Rectal smooth muscle tissue (tissue), 1 donor: ENCODE results near the gene GALNS.

Experiments
- H3K27ac ChIP-seq: one replicate; pipeline ENCODE4 v1.7.0; 2013; ENCODE audit warnings: low read depth, low read length, inconsistent platforms
- H3K27me3 ChIP-seq: one replicate; pipeline ENCODE4 v1.7.0; 2013; ENCODE audit warnings: low read length; ENCODE audit not compliant: control insufficient read depth, insufficient read depth
- H3K36me3 ChIP-seq: one replicate; pipeline ENCODE4 v1.7.0; 2013; ENCODE audit warnings: low read length; ENCODE audit not compliant: control insufficient read depth, insufficient read depth
- H3K4me1 ChIP-seq: one replicate; pipeline ENCODE4 v1.7.0; 2013; ENCODE audit warnings: low read length; ENCODE audit not compliant: control insufficient read depth, insufficient read depth
- H3K4me3 ChIP-seq: one replicate; pipeline ENCODE4 v1.7.0; 2013; ENCODE audit warnings: low read length
- H3K9ac ChIP-seq: one replicate; pipeline ENCODE4 v1.7.0; 2013; ENCODE audit warnings: low read length

Gene GALNS

GRCh38 chr16:88842308-88842756 is 14.4 kb downstream of the GALNS start:
- Histone ChIP-seq H3K27me3 (no peaks in the 10 kb centered on the region), H3K27ac (no peak overlapping the region), H3K9ac (no peak overlapping the region), H3K36me3 (peaks cover 9% of the 10 kb centered on the region), H3K4me3 (no peak overlapping the region), H3K4me1 (no peaks in the 10 kb centered on the region)

GRCh38 chr16:88841521-88842307 is 15.0 kb downstream of the GALNS start:
- H3K4me1 ChIP-seq, result no peaks in the 10 kb centered on the region
- no peak overlapping the region for H3K9ac ChIP-seq
- H3K27ac ChIP-seq, result no peak overlapping the region
- peaks cover 9% of the 10 kb centered on the region for H3K36me3 ChIP-seq
- H3K4me3 ChIP-seq, result no peak overlapping the region
- H3K27me3 ChIP-seq, result no peaks in the 10 kb centered on the region

GRCh38 chr16:88840600-88841215 is 16.0 kb downstream of the GALNS start:
- Histone ChIP-seq H3K4me1 (no peaks in the 10 kb centered on the region), H3K36me3 (peaks cover 9% of the 10 kb centered on the region), H3K27ac (no peak overlapping the region), H3K9ac (no peak overlapping the region), H3K27me3 (no peaks in the 10 kb centered on the region), H3K4me3 (no peak overlapping the region)

- Histone ChIP-seq H3K4me1 (no peaks in the 10 kb centered on the region), H3K36me3 (peaks cover 13% of the 10 kb centered on the region), H3K27me3 (no peaks in the 10 kb centered on the region), H3K27ac (no peak overlapping the region), H3K4me3 (no peak overlapping the region), H3K9ac (no peak overlapping the region)
Measured at GRCh38 chr16:88839745-88840599, 16.8 kb downstream of the GALNS start.

- Histone ChIP-seq H3K4me3 (no peak overlapping the region), H3K9ac (no peak overlapping the region), H3K27me3 (no peaks in the 10 kb centered on the region), H3K27ac (no peak overlapping the region), H3K36me3 (peaks cover 15% of the 10 kb centered on the region), H3K4me1 (no peaks in the 10 kb centered on the region)
Measured at GRCh38 chr16:88839026-88839529, 17.7 kb downstream of the GALNS start.

- Histone ChIP-seq H3K4me3 (no peak overlapping the region), H3K4me1 (no peaks in the 10 kb centered on the region), H3K27me3 (no peaks in the 10 kb centered on the region), H3K9ac (no peak overlapping the region), H3K36me3 (peaks cover 15% of the 10 kb centered on the region), H3K27ac (no peak overlapping the region)
Measured at GRCh38 chr16:88838566-88838965, 18.2 kb downstream of the GALNS start.

- Histone ChIP-seq H3K27me3 (no peaks in the 10 kb centered on the region), H3K4me1 (no peaks in the 10 kb centered on the region), H3K27ac (no peak overlapping the region), H3K4me3 (no peak overlapping the region), H3K36me3 (peaks cover 15% of the 10 kb centered on the region), H3K9ac (no peak overlapping the region)
Measured at GRCh38 chr16:88837806-88838205, 18.9 kb downstream of the GALNS start.

- Histone ChIP-seq H3K9ac (no peak overlapping the region), H3K27ac (no peak overlapping the region), H3K36me3 (peaks cover 15% of the 10 kb centered on the region), H3K4me1 (no peaks in the 10 kb centered on the region), H3K27me3 (no peaks in the 10 kb centered on the region), H3K4me3 (no peak overlapping the region)
Measured at GRCh38 chr16:88836791-88837190, 20.0 kb downstream of the GALNS start.

GRCh38 chr16:88835818-88836217 is 20.9 kb downstream of the GALNS start:
- no peak overlapping the region for H3K9ac ChIP-seq
- no peaks in the 10 kb centered on the region for H3K4me1 ChIP-seq
- no peak overlapping the region for H3K27ac ChIP-seq
- H3K4me3 ChIP-seq, result no peak overlapping the region
- H3K27me3 ChIP-seq, result no peaks in the 10 kb centered on the region
- peaks cover 15% of the 10 kb centered on the region for H3K36me3 ChIP-seq

GRCh38 chr16:88835383-88835782 is 21.4 kb downstream of the GALNS start:
- H3K9ac ChIP-seq, result no peak overlapping the region
- H3K36me3 ChIP-seq, result peaks cover 12% of the 10 kb centered on the region

GRCh38 chr16:88834670-88835069 is 22.1 kb downstream of the GALNS start:
- Histone ChIP-seq H3K9ac (no peak overlapping the region), H3K36me3 (peaks cover 11% of the 10 kb centered on the region), H3K27ac (no peak overlapping the region), H3K4me1 (no peaks in the 10 kb centered on the region), H3K27me3 (no peaks in the 10 kb centered on the region), H3K4me3 (no peak overlapping the region)

More at GRCh38 chr16:88835383-88835782, 21.4 kb downstream of the GALNS start:
- Histone ChIP-seq H3K4me3 (no peak overlapping the region), H3K27ac (no peak overlapping the region), H3K4me1 (no peaks in the 10 kb centered on the region), H3K27me3 (no peaks in the 10 kb centered on the region)

GRCh38 chr16:88833086-88833485 is 23.7 kb downstream of the GALNS start:
- no peak overlapping the region for H3K9ac ChIP-seq
- no peak overlapping the region for H3K4me3 ChIP-seq
- H3K27ac ChIP-seq, result no peak overlapping the region
- H3K36me3 ChIP-seq, result peaks cover 9% of the 10 kb centered on the region
- no peaks in the 10 kb centered on the region for H3K27me3 ChIP-seq
- no peaks in the 10 kb centered on the region for H3K4me1 ChIP-seq
